GM19238 (cell line): ENCODE results near the gene OR2H1.
"Not testable (repeated sequence)": the region's sequence is repeated elsewhere in the genome, so short reads cannot be mapped to it uniquely, and the experiment has no call there.

Experiments
- DNase-seq: peaks from one replicate; pipeline ENCODE4 v3.0.0; 2011; ENCODE audit warnings: low spot score; ENCODE audit not compliant: insufficient read length

Gene OR2H1

GRCh38 chr6:29456971-29457370 is at the start of gene OR2H1, which contains the start of gene OR11A1:
Gene OR2H1 (plus strand): TSS chr6:29457155. CDS start chr6:29461770, 4,615 bp downstream.
Gene OR11A1 (minus strand): TSS chr6:29457071. CDS start chr6:29427641, 29,430 bp downstream.
- DNase-seq, result no peak

GRCh38 chr6:29414588-29414987 is 42.4 kb upstream of the OR2H1 start, which contains the start of gene OR12D1:
Gene OR12D1 (plus strand): TSS chr6:29414928.
- DNase-seq, result no peak

- DNase-seq, result no peak
These were observed 37.4 kb upstream of the OR2H1 start for GRCh38 chr6:29419516-29419915.

GRCh38 chr6:29424168-29424567 is 32.8 kb upstream of the OR2H1 start:
- DNase-seq, result no peak

- DNase-seq, result no peak
These were observed 32.4 kb upstream of the OR2H1 start for GRCh38 chr6:29424575-29424974.

GRCh38 chr6:29425075-29425474 is 31.9 kb upstream of the OR2H1 start:
- no peak for DNase-seq

GRCh38 chr6:29426654-29427053 is 30.3 kb upstream of the OR2H1 start:
- DNase-seq, result no peak

- not testable (repeated sequence) for DNase-seq
These were observed 20.2 kb upstream of the OR2H1 start for GRCh38 chr6:29436730-29437129.

GRCh38 chr6:29439006-29439405 is 17.9 kb upstream of the OR2H1 start, which contains the start of gene OR10C1:
Gene OR10C1 (plus strand): TSS chr6:29439306. CDS start chr6:29440016, 710 bp downstream.
- no peak for DNase-seq

GRCh38 chr6:29442719-29443118 is 14.2 kb upstream of the OR2H1 start:
- DNase-seq, result no peak

- DNase-seq, result not testable (repeated sequence)
These were observed 12.9 kb upstream of the OR2H1 start for GRCh38 chr6:29444031-29444430.

- no peak for DNase-seq
These were observed 9.3 kb upstream of the OR2H1 start for GRCh38 chr6:29447670-29448069.

GRCh38 chr6:29451471-29452193 is 5.3 kb upstream of the OR2H1 start:
- no peak for DNase-seq

- no peak for DNase-seq
These were observed 4.3 kb downstream of the OR2H1 start for GRCh38 chr6:29461021-29461814.

- DNase-seq, result no peak
These were observed 5.1 kb downstream of the OR2H1 start for GRCh38 chr6:29462022-29462421.

- no peak for DNase-seq
These were observed 8.3 kb downstream of the OR2H1 start for GRCh38 chr6:29465279-29465678.

GRCh38 chr6:29465801-29466200 is 8.8 kb downstream of the OR2H1 start:
- no peak for DNase-seq

- DNase-seq, result no peak
These were observed 9.3 kb downstream of the OR2H1 start for GRCh38 chr6:29466241-29466640.

- DNase-seq, result no peak
These were observed 18.0 kb downstream of the OR2H1 start for GRCh38 chr6:29474996-29475395.

GRCh38 chr6:29477923-29478450 is 21.0 kb downstream of the OR2H1 start:
- no peak for DNase-seq

GRCh38 chr6:29478740-29479139 is 21.8 kb downstream of the OR2H1 start:
- DNase-seq, result no peak

- no peak for DNase-seq
These were observed 22.6 kb downstream of the OR2H1 start for GRCh38 chr6:29479560-29479959.
